H1 (cell line): Measurements from ENCODE around the gene COLEC12. TPM values are rescaled to one million over a fixed set of nuclear protein-coding genes. Genes with fewer than 3 reads are reported as not detected.

ENCODE experiments used
- CBX5 ChIP-seq: fragments of 300-800, 300-1000 bp; sonication (generic); IDR thresholded peaks from 2 replicates; pipeline ENCODE4 v1.7.1; 2016; ENCODE audit warnings: antibody characterized with exemption, low read length, low read depth
- GABPA ChIP-seq: IDR thresholded peaks from 2 replicates; pipeline ENCODE4 v1.6.1; 2011; ENCODE audit warnings: mild to moderate bottlenecking, low read length, moderate library complexity, borderline replicate concordance; ENCODE audit not compliant: insufficient read depth
- HDAC2 ChIP-seq, 2 experiments: fragments of 300-600 bp in 1 of 2; sonication (generic) in 1 of 2; IDR thresholded peaks; 2 replicates each; pipeline ENCODE4 v1.6.1; 2011 to 2012; ENCODE audit warnings: low read depth in 2 of 2, low read length in 2 of 2, mild to moderate bottlenecking in 2 of 2, moderate library complexity in 2 of 2, borderline replicate concordance in 1 of 2, inconsistent platforms in 1 of 2
- SIN3A ChIP-seq, 2 experiments: IDR thresholded peaks in 1 of 2; conservative IDR thresholded peaks in 1 of 2; 2 replicates each; pipeline ENCODE4 v1.6.1; 2011 to 2012; ENCODE audit warnings: low read length in 2 of 2, improper control_type of control experiment in 1 of 2, low read depth in 1 of 2, mild to moderate bottlenecking in 1 of 2
- SP4 ChIP-seq: IDR thresholded peaks from 2 replicates; pipeline ENCODE4 v1.6.1; 2012; ENCODE audit warnings: low read length, inconsistent platforms
- TBP ChIP-seq: IDR thresholded peaks from 2 replicates; pipeline ENCODE4 v1.6.1; 2011; ENCODE audit warnings: low read depth, low read length, improper control_type of control experiment
- TCF12 ChIP-seq: IDR thresholded peaks from 2 replicates; pipeline ENCODE4 v1.6.1; 2011; ENCODE audit warnings: low read depth, mild to moderate bottlenecking, low read length
- TEAD4 ChIP-seq: IDR thresholded peaks from 2 replicates; pipeline ENCODE4 v1.6.1; 2012; ENCODE audit warnings: low read depth, low read length, inconsistent platforms, mixed read lengths
- polyA plus RNA-seq, 7 experiments: library from polyadenylated mRNA; depleted of rRNA in 3 of 7; stranded (reverse) in 5 of 7; unstranded in 2 of 7; fragments of >200 nt in 5 of 7; fragments of 200-250 nt in 2 of 7; gene quantifications; 1 replicate in 5 of 7; 2 replicates in 1 of 7; 4 replicates in 1 of 7; pipeline versions ENCODE4 v1.2.1 to v1.2.3, GENCODE V29; 2011 to 2013; ENCODE audit warnings: missing spikeins in 2 of 7, mixed read lengths in 2 of 7
- total RNA-seq: library from RNA; stranded (reverse); fragmentation: NEBNext Ultra II Directional; extraction: Animal tissue kit (Norgen Biotek cat#: 25700); gene quantifications from 2 replicates; pipeline ENCODE4 v1.2.1, GENCODE V29; 2021
- TF ChIP-seq, protein P1 (sequence below): IDR thresholded peaks from 2 replicates; pipeline ENCODE4 v1.6.1; 2012; ENCODE audit warnings: inconsistent platforms

The COLEC12 gene
- total and polyA plus RNA-seq, 2 of the 8 experiments (the other 6 are each of a cell fraction or from before 2014, with no cell fraction given): 0.44 to 2.3 TPM

DNA sequence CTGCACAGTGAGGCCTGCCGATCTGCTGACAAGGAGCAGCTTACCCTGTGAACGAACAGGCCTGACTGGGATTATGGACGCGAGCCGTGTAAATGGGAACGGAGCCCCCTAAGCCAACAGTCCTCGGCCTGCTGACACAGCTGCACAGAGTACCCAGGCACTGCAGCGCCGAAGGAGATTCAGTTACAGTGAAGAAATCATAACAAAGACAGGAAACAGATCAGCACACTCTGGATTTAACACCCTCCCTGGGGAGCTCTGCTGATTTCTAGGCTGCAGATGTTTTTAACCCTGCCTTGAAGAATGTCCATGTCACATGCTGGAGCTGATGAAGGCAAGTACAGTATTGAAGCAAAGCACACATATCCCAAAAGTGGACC, 43.4 kb downstream of the COLEC12 start (continued):
- TF ChIP-seq TCF12 (no peak), CBX5 (no peak), SP4 (no peak), TEAD4 (no peak), TBP (no peak), GABPA (no peak), HDAC2 (IDR thresholded peaks at IDR 0.05; ENCODE audit: borderline replicate concordance in 1 of 2, low read depth in 2 of 2, low read length in 2 of 2) (no peak), SIN3A (conservative IDR thresholded peaks at IDR 0.05 in 1 of 2, IDR thresholded peaks at IDR 0.05 in 1 of 2; ENCODE audit: low read depth in 1 of 2, low read length in 2 of 2) (no peak)
- TF ChIP-seq, protein P1, sequence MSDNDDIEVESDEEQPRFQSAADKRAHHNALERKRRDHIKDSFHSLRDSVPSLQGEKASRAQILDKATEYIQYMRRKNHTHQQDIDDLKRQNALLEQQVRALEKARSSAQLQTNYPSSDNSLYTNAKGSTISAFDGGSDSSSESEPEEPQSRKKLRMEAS: no peak
- TF ChIP-seq, all 59 proteins: peak for 0
